ENCODE results near the gene TAP1. TPM values are rescaled to one million over a fixed set of nuclear protein-coding genes. Genes with fewer than 3 reads are reported as not detected.

The TAP1 gene
- total and polyA plus RNA-seq, 4 experiments from 2014 or later: 136 to 324 (median 220) TPM

- peak in 4 of 5 donors; percentile 55 to 81 (median 62) for DNase-seq
- Histone ChIP-seq H3K4me1 (ENCODE audit: insufficient read depth, low read length) (peaks cover 76% of the 10 kb centered on the region), H3K9me3 (ENCODE audit: control insufficient read depth in 1 of 2, low read length in 2 of 2) (no peaks in the 10 kb centered on the region), H3K27me3 (ENCODE audit: insufficient read depth, low read length) (no peaks in the 10 kb centered on the region), H3K36me3 (ENCODE audit: insufficient read depth, low read length) (peaks cover 50% of the 10 kb centered on the region), H3K27ac (ENCODE audit: low read depth, low read length) (peak overlapping the region; percentile 100), H3K4me3 (ENCODE audit: low read length in 2 of 2) (peak overlapping the region; percentile 93 to 98)
- no peaks in the 10 kb centered on the region for H3K9me3 Mint-ChIP-seq
- POLR2A ChIA-PET (ENCODE audit: partially characterized antibody): interaction anchor here (1.1 to 13.7 kb wide), 16 partner anchors 10 to 130 kb away, joined by 3 to 1160 read pairs (median 7); partner anchors contain the start of genes BRD2, HLA-DMA, PSMB8 and TAP2
- no peaks in the 10 kb centered on the region for H3K27me3 Mint-ChIP-seq
- H3K27ac Mint-ChIP-seq: peak overlapping the region; percentile 99 to 100 (median 100)
- H3K4me1 Mint-ChIP-seq: peaks cover 55 to 93% (median 66%) of the 10 kb centered on the region in 4 donors
- intact Hi-C loops (cut with micrococcal nuclease): loop anchor here (1.0 to 10.0 kb wide), 3 partner anchors 14 to 230 kb away; partner anchors contain the start of gene TAP2
- CTCF ChIA-PET (ENCODE audit: partially characterized antibody): interaction anchor here (0.7 to 9.6 kb wide), 14 partner anchors 9 to 130 kb away, joined by 3 to 480 read pairs (median 4); partner anchors contain the start of genes HLA-DMA, PSMB8 and TAP2
- peaks cover 71 to 93% of the 10 kb centered on the region in 2 donors for H3K36me3 Mint-ChIP-seq
- H3K4me3 Mint-ChIP-seq: peak overlapping the region; percentile 97 to 100 (median 98)
Observed at GRCh38 chr6:32854376-32855178, 1.1 kb upstream of the TAP1 start.

- peak; percentile 51 to 89 (median 58) for DNase-seq
- Histone ChIP-seq H3K9me3 (ENCODE audit: control insufficient read depth in 1 of 2, low read length in 2 of 2) (no peaks in the 10 kb centered on the region), H3K27me3 (ENCODE audit: insufficient read depth, low read length) (no peaks in the 10 kb centered on the region), H3K4me3 (ENCODE audit: low read length in 2 of 2) (peak overlapping the region; percentile 93 to 98), H3K4me1 (ENCODE audit: insufficient read depth, low read length) (peaks cover 76% of the 10 kb centered on the region), H3K36me3 (ENCODE audit: insufficient read depth, low read length) (peaks cover 47% of the 10 kb centered on the region), H3K27ac (ENCODE audit: low read depth, low read length) (peak overlapping the region; percentile 100)
- no peaks in the 10 kb centered on the region for H3K27me3 Mint-ChIP-seq
- H3K27ac Mint-ChIP-seq: peak overlapping the region; percentile 89 to 99 (median 97)
- ChIA-PET CTCF (ENCODE audit: partially characterized antibody) (interaction anchor here (0.8 to 9.6 kb wide), 11 partner anchors 11 to 131 kb away, joined by 3 to 480 read pairs (median 4); partner anchors contain the start of genes HLA-DMA, PSMB8 and TAP2), POLR2A (ENCODE audit: partially characterized antibody) (interaction anchor here (0.9 to 13.7 kb wide), 25 partner anchors 9 to 1150 kb away, joined by 3 to 1160 read pairs (median 5); partner anchors contain the start of genes B3GALT4, BRD2, GPSM3 and HLA-DMA)
- no peaks in the 10 kb centered on the region for H3K9me3 Mint-ChIP-seq
- intact Hi-C loops (cut with micrococcal nuclease): loop anchor here (1.0 to 10.0 kb wide), 2 partner anchors 9 to 228 kb away; partner anchors contain the start of gene PSMB8
- H3K4me1 Mint-ChIP-seq: peaks cover 59 to 92% (median 68%) of the 10 kb centered on the region in 4 donors
- H3K4me3 Mint-ChIP-seq: peak overlapping the region; percentile 98 to 100 (median 99)
- H3K36me3 Mint-ChIP-seq: peaks cover 71 to 92% of the 10 kb centered on the region in 2 donors
Observed at GRCh38 chr6:32852844-32853540, 512 bp downstream of the TAP1 start.

DNA sequence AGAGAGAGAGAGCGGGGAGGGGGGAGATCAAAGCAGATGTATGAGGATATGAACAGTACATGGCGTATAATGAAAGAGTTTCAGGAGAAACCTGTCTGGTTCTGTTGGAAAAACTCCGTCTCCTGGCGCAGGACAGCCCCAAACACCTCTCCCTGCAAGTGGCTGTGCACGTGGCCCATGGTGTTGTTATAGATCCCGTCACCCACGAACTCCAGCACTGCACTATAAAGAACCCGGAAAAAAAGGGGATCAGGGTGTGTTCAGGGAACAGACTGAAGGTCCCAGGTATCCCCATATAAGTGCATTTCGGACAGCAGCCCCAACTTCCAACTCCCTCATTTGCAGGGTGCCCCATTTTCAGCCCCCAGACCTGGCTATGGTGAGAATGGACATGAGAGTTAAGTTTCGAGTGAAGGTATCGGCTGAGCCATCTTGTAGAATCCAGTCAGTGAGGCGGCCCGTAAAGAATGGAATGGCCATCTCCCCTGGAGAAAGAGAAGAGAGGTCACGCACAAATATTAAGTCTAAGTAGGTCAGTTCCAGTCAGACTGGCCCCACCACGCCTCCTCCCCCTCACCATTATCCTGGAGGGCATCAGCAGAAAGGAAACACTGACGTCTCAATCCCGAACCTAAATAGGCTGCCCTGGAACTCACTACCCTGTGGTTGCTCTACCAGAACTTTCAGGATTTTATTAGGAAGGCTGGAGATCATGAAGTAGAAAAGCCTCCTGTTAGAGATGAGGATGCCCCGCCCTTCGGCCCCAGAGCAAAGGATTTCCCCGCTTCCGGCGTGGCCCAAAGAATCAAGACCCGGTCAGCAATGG lies 1.3 kb downstream of the TAP1 start:
- Mint-ChIP-seq H3K9me3 (no peaks in the 10 kb centered on the region), H3K27me3 (no peaks in the 10 kb centered on the region), H3K4me3 (peak overlapping the region; percentile 98 to 100 (median 99)), H3K27ac (peak overlapping the region; percentile 89 to 99 (median 97)), H3K36me3 (peaks cover 71 to 92% of the 10 kb centered on the region in 2 donors), H3K4me1 (peaks cover 59 to 92% (median 68%) of the 10 kb centered on the region in 4 donors)
- Histone ChIP-seq H3K4me1 (ENCODE audit: insufficient read depth, low read length) (peaks cover 76% of the 10 kb centered on the region), H3K36me3 (ENCODE audit: insufficient read depth, low read length) (peaks cover 47% of the 10 kb centered on the region), H3K4me3 (ENCODE audit: low read length in 2 of 2) (peak overlapping the region; percentile 93 to 98), H3K27ac (ENCODE audit: low read depth, low read length) (peak overlapping the region; percentile 100), H3K9me3 (ENCODE audit: control insufficient read depth in 1 of 2, low read length in 2 of 2) (no peaks in the 10 kb centered on the region), H3K27me3 (ENCODE audit: insufficient read depth, low read length) (no peaks in the 10 kb centered on the region)
- intact Hi-C loops (cut with micrococcal nuclease): loop anchor here (10.0 kb wide), 1 partner anchor 227 kb away; no protein-coding TSS in a partner anchor
- DNase-seq: peak in 1 of 5 donors; percentile 63
- CTCF ChIA-PET (ENCODE audit: partially characterized antibody): interaction anchor here (1.4 to 9.6 kb wide), 5 partner anchors 10 to 132 kb away, joined by 4 to 480 read pairs (median 39); partner anchors contain the start of genes PSMB8 and TAP2
- POLR2A ChIA-PET (ENCODE audit: partially characterized antibody): interaction anchor here (1.4 to 13.7 kb wide), 13 partner anchors 9 to 420 kb away, joined by 3 to 1160 read pairs (median 7); partner anchors contain the start of genes BRD2, HLA-DMA, PSMB8 and RPS18

DNA sequence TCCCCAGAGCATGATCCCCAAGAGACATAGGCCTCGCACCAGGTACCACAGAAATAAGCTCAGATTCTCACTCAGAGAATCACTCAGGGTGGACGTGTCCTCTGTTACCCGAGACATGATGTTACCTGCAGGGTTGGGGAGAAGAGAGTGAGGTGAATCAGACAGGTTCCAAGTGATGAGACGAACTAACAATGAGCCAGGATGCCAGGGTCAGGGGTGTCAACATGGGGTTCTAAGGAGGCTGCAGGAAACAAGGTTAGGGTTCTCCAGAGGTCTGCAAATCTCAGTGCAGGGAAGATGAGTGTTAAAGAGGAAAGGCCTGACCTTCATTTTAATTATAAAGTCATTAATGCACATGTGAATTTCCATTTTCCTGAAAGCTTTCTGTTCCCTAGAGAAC lies 2.5 kb downstream of the TAP1 start:
- H3K4me3 ChIP-seq (ENCODE audit: low read length in 2 of 2): peak overlapping the region; percentile 2 to 93
- peak overlapping the region; percentile 85 to 99 (median 94) for H3K27ac Mint-ChIP-seq
- no peak for DNase-seq
- H3K27me3 ChIP-seq (ENCODE audit: insufficient read depth, low read length): no peaks in the 10 kb centered on the region
- H3K4me3 Mint-ChIP-seq: peak overlapping the region; percentile 98 to 100 (median 99)
- H3K9me3 ChIP-seq (ENCODE audit: control insufficient read depth in 1 of 2, low read length in 2 of 2): no peaks in the 10 kb centered on the region
- POLR2A ChIA-PET (ENCODE audit: partially characterized antibody): interaction anchor here (1.5 to 3.7 kb wide), 3 partner anchors 11 to 129 kb away, joined by 4 to 75 read pairs (median 32); partner anchors contain the start of gene TAP2
- H3K36me3 Mint-ChIP-seq: peaks cover 72 to 93% of the 10 kb centered on the region in 2 donors
- peaks cover 76% of the 10 kb centered on the region for H3K4me1 ChIP-seq (ENCODE audit: insufficient read depth, low read length)
- no peaks in the 10 kb centered on the region for H3K27me3 Mint-ChIP-seq
- H3K27ac ChIP-seq (ENCODE audit: low read depth, low read length): peak overlapping the region; percentile 100
- no peaks in the 10 kb centered on the region for H3K9me3 Mint-ChIP-seq
- peaks cover 56% of the 10 kb centered on the region for H3K36me3 ChIP-seq (ENCODE audit: insufficient read depth, low read length)
- CTCF ChIA-PET (ENCODE audit: partially characterized antibody): interaction anchor here (1.4 to 3.2 kb wide), 3 partner anchors 12 to 133 kb away, joined by 4 to 39 read pairs (median 14); partner anchors contain the start of gene TAP2
- peaks cover 57 to 92% (median 69%) of the 10 kb centered on the region in 4 donors for H3K4me1 Mint-ChIP-seq
- intact Hi-C loops (cut with micrococcal nuclease): loop anchor here (10.0 kb wide), 1 partner anchor 226 kb away; no protein-coding TSS in a partner anchor

DNA sequence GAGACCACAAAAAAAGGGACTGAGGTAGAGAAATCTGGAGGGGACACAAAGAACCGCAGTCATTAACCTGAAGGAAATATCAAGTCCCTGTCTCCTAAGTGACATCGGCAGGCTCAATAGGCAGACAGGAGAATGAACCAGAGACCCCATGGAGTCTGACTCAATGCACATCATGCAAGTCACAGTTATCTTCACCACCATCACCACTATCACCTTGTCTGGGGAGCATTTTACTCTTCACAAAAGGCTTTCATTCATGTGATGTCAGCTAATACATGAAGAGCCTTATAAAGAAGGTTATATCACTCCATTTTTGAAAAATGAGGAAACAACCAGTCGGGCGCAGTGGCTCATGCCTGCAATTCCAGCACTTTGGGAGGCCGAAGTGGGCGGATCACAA lies 4.4 kb downstream of the TAP1 start:
- no peaks in the 10 kb centered on the region for H3K9me3 Mint-ChIP-seq
- POLR2A ChIA-PET (ENCODE audit: partially characterized antibody): interaction anchor here (1.1 to 3.7 kb wide), 2 partner anchors 9 to 122 kb away, joined by 6 to 75 read pairs; partner anchors contain the start of gene TAP2
- CTCF ChIA-PET (ENCODE audit: partially characterized antibody): interaction anchor here (0.8 to 3.2 kb wide), 2 partner anchors 10 to 136 kb away, joined by 5 to 39 read pairs; partner anchors contain the start of gene TAP2
- H3K36me3 Mint-ChIP-seq: peaks cover 79 to 93% of the 10 kb centered on the region in 2 donors
- peaks cover 51 to 92% (median 63%) of the 10 kb centered on the region in 4 donors for H3K4me1 Mint-ChIP-seq
- Histone ChIP-seq H3K27me3 (ENCODE audit: insufficient read depth, low read length) (no peaks in the 10 kb centered on the region), H3K27ac (ENCODE audit: low read depth, low read length) (peak overlapping the region; percentile 42), H3K9me3 (ENCODE audit: control insufficient read depth in 1 of 2, low read length in 2 of 2) (no peaks in the 10 kb centered on the region), H3K4me3 (ENCODE audit: low read length in 2 of 2) (no peak overlapping the region), H3K4me1 (ENCODE audit: insufficient read depth, low read length) (peaks cover 73% of the 10 kb centered on the region), H3K36me3 (ENCODE audit: insufficient read depth, low read length) (peaks cover 66% of the 10 kb centered on the region)
- peak overlapping the region; percentile 81 to 100 (median 91) for H3K27ac Mint-ChIP-seq
- no peak for DNase-seq
- H3K27me3 Mint-ChIP-seq: no peaks in the 10 kb centered on the region
- H3K4me3 Mint-ChIP-seq: peak overlapping the region; percentile 57 to 97 (median 82)
- intact Hi-C loops (cut with micrococcal nuclease): loop anchor here (10.0 kb wide), 1 partner anchor 1194 kb away; the partner anchor contains the start of genes APOM and BAG6

Data from CD4-positive, alpha-beta memory T cell (primary cell).